GM06990 (cell line): Measurements from ENCODE around the gene ZC3HAV1.
"Not testable (repeated sequence)": the region's sequence is repeated elsewhere in the genome, so short reads cannot be mapped to it uniquely, and the experiment has no call there.

Experiments used
- DNase-seq: peaks from one replicate; pipeline ENCODE4 v3.0.0-alpha.2; 2011; ENCODE audit not compliant: insufficient read length; ENCODE audit errors: extremely low read depth
- H3K27me3 ChIP-seq: replicated peaks from 2 replicates; pipeline ENCODE4 v1.6.0; 2011; ENCODE audit warnings: low read length; ENCODE audit not compliant: control insufficient read depth, insufficient read depth
- H3K36me3 ChIP-seq: 2 replicates; pipeline ENCODE4 v1.5.1; 2011; ENCODE audit warnings: low read length; ENCODE audit not compliant: control insufficient read depth, insufficient read depth
- H3K4me3 ChIP-seq: replicated peaks from 2 replicates; pipeline ENCODE4 v1.5.1; 2011; ENCODE audit warnings: low read depth, mild to moderate bottlenecking, control low read depth, low read length
- TF ChIP-seq, protein P1 (sequence below): IDR thresholded peaks from 2 replicates; pipeline ENCODE4 v1.5.1; 2011; ENCODE audit warnings: low read length, control low read depth, mild to moderate bottlenecking, inconsistent platforms; ENCODE audit not compliant: insufficient read depth, poor library complexity, severe bottlenecking

ZC3HAV1 gene

DNA sequence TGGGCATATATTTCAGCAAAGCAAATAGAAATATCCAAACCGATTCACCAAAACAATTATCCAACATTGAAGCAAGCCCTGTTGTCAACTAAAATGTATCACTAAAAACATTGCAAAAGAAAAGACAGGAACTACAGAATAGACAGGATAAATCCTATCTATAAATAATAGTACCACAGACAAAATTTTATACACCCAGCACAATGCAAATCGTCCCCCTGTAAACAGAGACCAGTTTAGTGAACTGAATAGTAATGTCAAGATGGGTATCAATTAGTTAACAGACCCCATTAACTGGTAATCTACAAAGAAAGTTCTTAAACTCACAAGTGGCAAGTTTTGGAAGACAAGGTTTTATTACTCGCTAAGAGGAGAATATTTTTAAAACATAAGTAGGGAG is 4.0 kb downstream of the ZC3HAV1 start:
- H3K27me3 ChIP-seq: no peaks in the 10 kb centered on the region
- H3K36me3 ChIP-seq: no peaks in the 10 kb centered on the region
- TF ChIP-seq, protein P1, sequence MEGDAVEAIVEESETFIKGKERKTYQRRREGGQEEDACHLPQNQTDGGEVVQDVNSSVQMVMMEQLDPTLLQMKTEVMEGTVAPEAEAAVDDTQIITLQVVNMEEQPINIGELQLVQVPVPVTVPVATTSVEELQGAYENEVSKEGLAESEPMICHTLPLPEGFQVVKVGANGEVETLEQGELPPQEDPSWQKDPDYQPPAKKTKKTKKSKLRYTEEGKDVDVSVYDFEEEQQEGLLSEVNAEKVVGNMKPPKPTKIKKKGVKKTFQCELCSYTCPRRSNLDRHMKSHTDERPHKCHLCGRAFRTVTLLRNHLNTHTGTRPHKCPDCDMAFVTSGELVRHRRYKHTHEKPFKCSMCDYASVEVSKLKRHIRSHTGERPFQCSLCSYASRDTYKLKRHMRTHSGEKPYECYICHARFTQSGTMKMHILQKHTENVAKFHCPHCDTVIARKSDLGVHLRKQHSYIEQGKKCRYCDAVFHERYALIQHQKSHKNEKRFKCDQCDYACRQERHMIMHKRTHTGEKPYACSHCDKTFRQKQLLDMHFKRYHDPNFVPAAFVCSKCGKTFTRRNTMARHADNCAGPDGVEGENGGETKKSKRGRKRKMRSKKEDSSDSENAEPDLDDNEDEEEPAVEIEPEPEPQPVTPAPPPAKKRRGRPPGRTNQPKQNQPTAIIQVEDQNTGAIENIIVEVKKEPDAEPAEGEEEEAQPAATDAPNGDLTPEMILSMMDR: no peak
- H3K4me3 ChIP-seq: peak overlapping the region; percentile 84
- no peak for DNase-seq

DNA sequence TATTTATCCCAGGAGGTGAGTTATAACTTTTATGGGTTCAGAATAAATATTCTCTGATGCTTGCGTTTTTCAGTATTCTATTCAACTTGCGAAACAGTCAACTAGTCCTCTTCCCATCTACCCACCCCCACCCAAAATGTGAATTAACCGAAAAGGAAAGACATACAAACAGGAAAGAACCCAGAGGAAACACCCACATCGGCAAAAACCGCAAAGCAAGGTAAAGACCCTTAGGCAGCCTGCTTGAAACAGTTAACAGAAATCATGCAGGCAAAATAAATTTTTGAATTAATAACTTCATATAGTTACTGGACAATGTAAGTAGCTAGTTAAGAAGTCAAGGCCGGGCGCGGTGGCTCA is 5.4 kb downstream of the ZC3HAV1 start:
- Histone ChIP-seq H3K27me3 (no peaks in the 10 kb centered on the region), H3K4me3 (peak overlapping the region; percentile 84), H3K36me3 (no peaks in the 10 kb centered on the region)
- TF ChIP-seq, protein P1: no peak
- DNase-seq: no peak

DNA sequence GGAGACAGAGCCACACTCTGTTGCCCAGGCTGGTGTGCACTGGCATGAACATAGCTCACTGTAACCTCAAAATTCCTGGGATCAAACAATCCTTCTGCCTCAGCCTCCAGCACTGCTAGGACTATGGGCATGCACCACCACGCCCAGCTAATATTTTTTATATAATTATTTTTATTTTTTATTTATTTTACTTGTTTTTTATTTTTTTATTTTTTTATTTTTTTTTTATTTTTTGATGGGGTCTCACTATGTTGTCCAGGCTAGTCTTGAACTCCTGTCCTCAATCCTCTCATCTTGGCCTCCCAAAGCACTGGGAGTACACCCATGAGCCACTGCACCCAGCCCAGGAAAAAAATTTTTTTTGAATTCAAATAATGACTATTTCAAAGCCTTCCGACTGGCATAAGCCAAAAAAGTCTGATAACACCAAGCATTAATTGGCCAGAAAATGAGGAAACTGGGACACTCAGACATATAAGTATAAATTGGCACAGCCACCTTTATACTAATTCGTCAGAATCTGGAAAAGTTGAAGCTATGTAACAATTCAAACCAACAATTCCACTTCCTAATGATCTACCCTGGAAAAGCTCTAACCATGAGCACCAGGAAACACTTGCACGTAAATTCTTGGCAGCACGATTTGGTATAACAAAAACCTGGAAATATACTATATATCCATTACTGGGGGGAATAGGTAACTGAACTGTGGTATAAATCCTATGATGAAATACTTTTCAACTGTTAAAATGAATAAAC is 6.3 kb downstream of the ZC3HAV1 start:
- Histone ChIP-seq H3K36me3 (no peaks in the 10 kb centered on the region), H3K27me3 (no peaks in the 10 kb centered on the region), H3K4me3 (peak overlapping the region; percentile 84)
- DNase-seq: no peak
- TF ChIP-seq, protein P1: no peak

DNA sequence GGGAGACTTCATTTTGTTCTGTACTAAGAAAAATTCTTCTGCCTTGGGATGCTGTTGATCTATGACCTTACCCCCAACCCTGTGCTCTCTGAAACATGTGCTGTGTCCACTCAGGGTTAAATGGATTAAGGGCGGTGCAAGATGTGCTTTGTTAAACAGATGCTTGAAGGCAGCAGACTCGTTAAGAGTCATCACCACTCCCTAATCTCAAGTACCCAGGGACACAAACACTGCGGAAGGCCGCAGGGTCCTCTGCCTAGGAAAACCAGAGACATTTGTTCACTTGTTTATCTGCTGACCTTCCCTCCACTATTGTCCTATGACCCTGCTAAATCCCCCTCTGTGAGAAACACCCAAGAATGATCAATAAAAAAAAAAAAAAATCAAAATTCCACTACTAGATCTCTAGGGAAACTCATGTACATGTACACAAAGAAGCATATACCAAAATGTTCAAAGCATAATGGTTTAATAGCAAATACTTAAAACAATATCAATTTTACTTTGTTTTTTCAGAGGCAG is 7.8 kb downstream of the ZC3HAV1 start:
- H3K4me3 ChIP-seq, H3K36me3 ChIP-seq, DNase-seq, H3K27me3 ChIP-seq: not testable (repeated sequence)

DNA sequence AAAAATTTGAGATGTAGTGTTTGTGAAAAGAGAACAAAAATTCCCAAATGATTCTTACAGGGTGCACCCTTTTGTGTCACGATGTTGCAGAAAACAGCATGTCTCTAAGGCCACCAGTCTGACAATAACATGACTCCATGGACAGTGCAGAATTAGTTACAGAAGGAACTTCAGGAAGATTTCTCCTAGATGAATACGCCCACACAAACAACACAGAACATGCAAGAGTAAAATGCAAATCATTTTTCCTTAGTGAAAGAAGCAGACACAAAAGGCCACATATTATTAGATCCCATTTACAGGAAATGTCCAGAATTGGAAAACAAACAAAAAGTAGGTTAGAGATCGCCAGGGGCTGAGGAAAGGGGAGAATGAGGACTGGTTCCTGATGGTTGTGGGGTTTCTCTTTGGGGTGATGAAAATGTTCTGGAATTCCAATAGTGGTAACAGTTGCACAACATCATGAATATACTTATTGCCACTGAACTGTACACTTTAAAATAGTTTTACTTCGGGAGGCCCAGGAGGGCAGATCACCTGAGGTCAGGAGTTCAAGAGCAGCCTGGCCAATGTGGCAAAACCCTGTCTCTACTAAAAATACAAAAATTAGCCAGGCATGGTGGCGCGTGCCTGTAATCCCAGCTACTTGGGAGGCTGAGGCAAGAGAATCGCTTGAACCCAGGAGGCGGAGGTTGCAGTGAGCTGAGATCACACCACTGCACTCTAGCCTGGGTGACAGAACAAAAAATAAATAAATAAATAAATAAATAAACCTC is 10.2 kb downstream of the ZC3HAV1 start:
- TF ChIP-seq, protein P1: no peak
- Histone ChIP-seq H3K36me3 (no peaks in the 10 kb centered on the region; the same call in 1 of the 2 replicates), H3K4me3 (no peak overlapping the region), H3K27me3 (no peaks in the 10 kb centered on the region)
- no peak for DNase-seq

DNA sequence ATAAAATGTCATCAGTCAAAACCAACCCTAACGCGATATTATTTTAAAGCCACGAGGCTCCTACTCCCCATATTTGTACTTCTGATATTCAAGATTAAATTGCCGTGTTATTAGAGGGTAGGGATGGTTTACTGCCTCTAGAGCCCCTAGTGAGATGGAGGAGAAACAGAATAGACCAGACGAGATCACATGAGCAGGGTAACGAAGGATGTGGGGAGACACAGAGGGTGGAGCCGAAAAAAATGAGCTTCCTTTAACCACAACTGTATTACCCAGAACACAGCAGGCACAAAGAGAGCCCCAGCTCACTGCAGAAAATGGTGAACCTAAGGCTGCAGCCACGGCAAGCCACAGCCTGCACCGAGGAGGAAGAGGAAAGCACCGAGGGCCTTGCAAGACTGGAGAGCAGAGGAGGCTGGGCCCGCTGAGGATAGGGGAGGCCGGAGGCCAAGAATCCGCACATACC is 14.3 kb downstream of the ZC3HAV1 start:
- H3K27me3 ChIP-seq: no peaks in the 10 kb centered on the region
- DNase-seq: peak; percentile 66
- TF ChIP-seq, protein P1: peak; percentile 3
- H3K36me3 ChIP-seq: peaks cover 4% of the 10 kb centered on the region
- H3K4me3 ChIP-seq: peak overlapping the region; percentile 22; the same call in 1 of the 2 replicates
